IPS-NIHi7 (cell line): Measurements from ENCODE around the gene MYBL2.

Experiments used
- DNase-seq: peaks from one replicate; pipeline ENCODE4 v3.0.0; 2012; ENCODE audit warnings: mixed read lengths; ENCODE audit errors: extremely low spot score

The MYBL2 gene

GRCh38 chr20:43723186-43723585 lies 56.3 kb downstream of the MYBL2 start:
- no peak for DNase-seq

DNA sequence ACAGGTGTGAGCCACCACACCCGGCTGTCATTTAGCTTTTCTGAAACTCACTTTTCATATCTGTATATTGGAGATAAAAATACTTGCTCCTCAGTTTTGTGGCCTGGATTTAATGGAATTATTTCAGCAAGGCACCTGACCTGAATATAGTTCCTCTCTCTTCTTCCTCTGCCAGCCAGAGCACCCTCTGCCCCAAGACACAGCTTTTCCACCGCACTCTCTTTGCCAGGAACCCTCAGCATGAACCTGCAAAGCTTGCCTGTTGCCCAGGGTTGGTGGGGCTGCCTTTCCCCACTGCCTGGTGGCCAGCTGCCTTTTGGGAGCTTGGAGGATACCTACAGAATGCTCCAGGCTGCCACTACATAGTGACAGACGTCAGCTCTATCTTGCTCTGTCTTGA lies 56.8 kb downstream of the MYBL2 start:
- DNase-seq: no peak

- no peak for DNase-seq
Measured at GRCh38 chr20:43724383-43724782, 57.5 kb downstream of the MYBL2 start.

DNA sequence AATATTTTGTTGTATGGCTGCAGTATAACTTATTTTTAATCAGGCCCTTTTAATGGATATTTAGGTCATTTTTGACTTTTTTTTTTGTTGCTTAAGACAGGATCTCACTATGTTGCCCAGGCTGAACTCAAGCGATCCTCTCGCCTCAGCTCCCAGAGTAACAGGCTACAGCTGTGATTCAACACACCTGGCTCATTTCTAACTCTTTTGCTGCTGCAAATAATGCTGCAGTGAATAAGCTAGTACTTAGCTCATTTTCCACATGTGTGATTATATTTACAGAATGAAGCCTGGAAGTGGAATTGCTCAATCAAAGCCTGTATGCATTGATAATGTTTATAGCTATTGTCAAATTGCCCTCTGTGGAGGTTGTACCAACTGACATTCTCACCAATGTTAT lies 58.8 kb downstream of the MYBL2 start:
- DNase-seq: no peak

DNA sequence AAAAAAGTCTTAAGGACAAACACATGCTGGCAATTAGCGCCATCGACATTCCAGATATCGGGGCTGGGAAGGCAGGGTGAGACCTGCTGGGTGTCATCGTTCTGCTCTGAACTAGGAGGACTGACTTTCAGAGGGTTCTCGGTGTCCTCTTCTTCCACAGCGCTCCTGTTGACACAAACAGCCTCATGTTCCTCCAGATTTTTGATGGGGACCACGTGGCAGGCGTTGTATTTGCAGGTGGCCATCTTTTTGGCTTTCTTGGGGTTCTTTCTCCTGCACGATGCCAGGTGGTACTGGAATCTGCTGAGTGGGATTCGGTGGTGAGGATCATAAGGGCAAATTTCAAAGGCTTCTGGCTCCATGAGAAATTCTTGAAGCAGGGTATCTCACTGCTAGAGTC lies 59.4 kb downstream of the MYBL2 start:
- no peak for DNase-seq

DNA sequence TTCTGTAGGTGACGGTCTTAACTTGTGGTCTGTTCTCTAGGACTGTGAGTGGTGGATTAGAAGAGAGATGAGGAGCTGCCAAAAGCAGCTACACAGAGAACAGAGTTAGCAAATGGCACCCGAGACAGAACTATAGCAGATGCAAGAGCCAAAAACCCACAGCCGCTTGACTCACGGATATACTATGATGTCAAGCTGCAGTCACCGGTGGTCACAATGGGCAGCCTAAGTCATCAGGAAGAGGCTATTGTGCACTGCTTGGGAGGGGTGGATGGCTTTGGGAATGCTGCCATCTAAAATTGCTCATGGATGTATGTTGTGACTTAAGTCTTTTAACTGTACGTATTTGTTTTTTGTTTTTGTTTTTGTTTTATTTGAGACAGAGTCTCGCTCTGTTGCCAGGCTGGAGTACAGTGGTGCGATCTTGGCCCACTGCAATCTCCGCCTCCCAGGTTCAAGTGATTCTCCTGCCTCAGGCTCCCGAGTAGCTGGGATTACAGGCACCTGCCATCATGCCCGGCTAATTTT lies 60.0 kb downstream of the MYBL2 start, which contains the start of gene GTSF1L:
Gene GTSF1L, minus strand, starts transcription at position 192 of the 528 bp plus-strand sequence. CDS start 308 bp downstream, outside the sequence.
- no peak for DNase-seq

DNA sequence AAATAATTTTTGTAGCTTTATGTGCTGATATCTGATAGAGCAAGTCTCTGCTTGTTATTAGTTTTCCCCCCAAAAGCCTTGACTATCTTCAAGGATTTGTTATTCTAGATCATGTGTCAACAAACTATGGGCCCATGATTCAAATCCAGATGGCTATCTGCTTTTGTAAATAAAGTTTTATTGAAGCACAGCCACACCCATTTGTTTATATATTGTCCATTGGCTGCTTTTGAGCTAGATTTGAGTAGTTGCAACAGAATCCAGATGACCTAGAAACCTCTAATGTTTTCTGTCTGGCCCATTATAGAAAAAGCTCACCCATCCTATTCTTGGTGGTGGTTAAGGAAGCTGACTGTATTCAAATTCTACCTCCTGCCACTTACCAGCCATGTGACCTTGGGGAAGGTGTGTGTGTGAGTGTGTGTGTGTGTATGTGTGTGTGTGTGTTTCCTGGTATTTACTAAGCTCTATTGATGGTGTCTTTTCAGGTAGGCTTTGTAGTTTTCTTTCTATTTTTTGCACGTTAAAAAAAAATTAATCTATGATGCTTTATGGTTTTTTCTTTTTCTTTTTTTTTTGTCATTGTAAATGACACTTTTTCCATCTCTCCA lies 61.2 kb downstream of the MYBL2 start:
- DNase-seq: no peak

DNA sequence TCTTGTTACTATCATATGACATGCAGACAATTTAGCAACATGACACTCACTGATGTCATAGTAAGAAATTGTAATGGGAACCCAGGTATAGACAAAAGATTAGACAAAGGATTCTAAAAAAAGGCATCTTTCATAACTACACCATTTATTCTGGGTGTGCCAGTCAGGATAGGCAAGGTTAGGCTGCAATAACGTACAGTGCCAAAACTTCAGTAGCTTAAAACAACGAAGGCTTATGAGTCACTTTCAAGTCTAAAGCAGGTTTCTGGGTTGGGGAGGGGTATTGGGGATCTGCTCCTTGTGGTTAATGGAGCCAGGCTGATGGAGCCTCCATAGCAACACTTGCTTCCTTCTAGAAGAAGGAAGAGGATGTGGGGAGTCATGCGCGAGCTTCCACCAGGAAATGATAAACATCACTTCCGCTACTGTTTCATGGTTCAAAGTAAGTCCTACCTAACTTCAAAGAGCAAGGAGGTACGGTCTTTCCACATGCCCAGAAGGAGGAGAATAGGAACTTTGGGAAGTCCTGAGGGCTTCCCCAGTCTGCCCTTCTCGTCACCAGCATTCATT lies 61.9 kb downstream of the MYBL2 start:
- no peak for DNase-seq

- no peak for DNase-seq
Measured at GRCh38 chr20:43731469-43731868, 64.6 kb downstream of the MYBL2 start.

GRCh38 chr20:43731927-43732326 lies 65.0 kb downstream of the MYBL2 start:
- no peak for DNase-seq

GRCh38 chr20:43736588-43737158 lies 69.8 kb downstream of the MYBL2 start:
- DNase-seq: no peak

GRCh38 chr20:43737925-43738324 lies 71.0 kb downstream of the MYBL2 start:
- DNase-seq: no peak

GRCh38 chr20:43739148-43739749 lies 72.3 kb downstream of the MYBL2 start:
- DNase-seq: no peak

DNA sequence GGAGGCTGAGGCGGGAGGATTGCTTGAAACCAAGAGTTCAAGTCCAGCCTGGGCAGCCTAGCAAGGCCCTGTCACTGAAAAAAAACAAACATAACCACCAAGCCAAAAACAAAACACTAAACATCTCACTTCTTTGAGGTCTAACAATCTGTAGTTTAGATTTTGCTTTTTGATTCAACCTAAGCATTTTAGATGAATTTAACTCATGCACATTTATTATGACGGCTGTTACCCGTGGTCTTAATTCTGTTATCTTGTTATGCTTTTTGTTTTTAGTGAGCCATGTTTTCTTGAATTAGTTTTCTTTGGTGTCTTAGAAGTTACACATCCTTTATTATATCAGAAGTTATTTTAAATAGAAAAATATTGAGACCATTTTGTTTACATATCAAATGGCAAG lies 73.7 kb downstream of the MYBL2 start:
- no peak for DNase-seq

GRCh38 chr20:43744151-43744611 lies 77.3 kb downstream of the MYBL2 start:
- DNase-seq: no peak

DNA sequence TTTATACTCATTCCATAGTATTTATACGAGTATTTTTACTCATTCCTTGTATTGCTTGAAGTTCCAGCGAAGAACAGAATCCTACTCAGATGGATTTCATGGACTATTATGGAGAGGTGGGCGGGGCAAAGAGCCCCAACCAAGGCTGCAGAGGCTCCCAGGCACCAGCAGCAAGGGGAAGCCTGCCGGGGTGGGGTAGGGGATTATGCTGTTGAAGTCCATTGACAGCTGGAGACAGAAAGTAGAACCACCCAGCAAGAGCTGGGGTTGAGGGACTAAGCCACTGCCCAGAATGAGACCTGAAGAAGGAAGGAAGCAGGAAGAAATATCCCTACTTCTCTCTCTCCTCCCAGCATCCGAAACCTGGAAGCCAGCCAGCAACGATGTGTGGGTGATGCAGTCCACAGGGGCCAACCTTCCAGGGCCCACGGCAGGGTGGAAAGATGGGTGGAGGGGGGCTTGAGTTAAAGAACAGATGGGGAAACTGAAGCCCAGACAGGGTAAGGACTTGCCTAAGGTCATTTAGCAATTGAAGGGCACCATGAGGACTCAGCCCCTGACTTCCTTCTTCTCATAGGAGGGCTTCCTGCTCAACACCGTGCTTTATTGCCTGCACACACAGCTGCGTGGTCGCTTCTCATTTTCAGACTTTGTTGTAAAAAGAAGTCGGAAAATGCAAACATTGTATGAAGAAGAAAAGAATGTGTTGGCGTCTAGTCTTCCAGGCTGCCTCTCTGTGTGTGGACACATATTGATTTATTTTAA lies 78.2 kb downstream of the MYBL2 start:
- DNase-seq: peak; percentile 45

GRCh38 chr20:43746344-43747137 lies 79.6 kb downstream of the MYBL2 start:
- DNase-seq: no peak

DNA sequence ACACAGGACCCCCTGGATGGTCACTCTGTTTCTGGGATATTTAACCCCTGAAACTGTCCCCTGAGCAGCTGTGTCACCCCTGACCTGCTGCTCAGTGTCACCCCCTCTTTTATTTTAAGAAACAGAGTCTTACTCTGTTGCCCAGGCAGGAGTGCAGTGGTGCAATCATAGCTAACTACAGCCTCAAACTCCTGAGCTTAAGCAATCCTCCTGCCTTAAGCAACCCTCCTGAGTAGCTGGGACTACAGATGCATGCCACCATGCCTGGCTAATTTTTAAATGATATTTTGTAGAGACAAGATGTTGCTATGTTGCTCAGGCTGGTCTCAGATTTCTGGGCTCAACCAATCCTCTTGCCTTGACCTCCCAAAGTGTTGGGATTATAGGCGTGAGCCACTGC lies 81.4 kb downstream of the MYBL2 start:
- no peak for DNase-seq

GRCh38 chr20:43749734-43750294 lies 82.9 kb downstream of the MYBL2 start:
- DNase-seq: peak; percentile 95

DNA sequence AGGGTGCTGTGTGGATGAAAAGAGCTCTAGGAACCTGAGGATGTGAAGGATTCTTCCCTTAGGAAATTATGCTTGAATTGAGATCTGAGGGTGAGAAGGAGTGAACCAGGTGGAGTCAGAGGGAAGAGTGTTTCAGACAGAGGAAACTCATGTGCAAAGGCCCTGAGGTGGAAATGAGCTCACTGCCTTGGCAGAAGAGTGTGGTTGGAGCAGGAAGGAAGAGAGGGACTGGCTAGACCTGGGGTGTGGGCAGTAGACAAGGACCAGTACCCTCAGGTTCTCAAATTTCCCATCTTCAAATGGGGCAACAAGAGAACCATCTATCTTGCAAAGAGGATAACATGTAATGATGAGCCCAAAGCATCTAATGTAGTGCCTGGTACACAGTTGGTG lies 83.9 kb downstream of the MYBL2 start:
- no peak for DNase-seq
